GM18511 (cell line): ENCODE measurements around the gene CPXM2.

Experiments
- ATAC-seq: cut with Tn5 transposase; IDR thresholded peaks from one replicate; pipeline ENCODE4 v1.9.1; 2021; ENCODE audit warnings: mild to moderate bottlenecking, moderate library complexity; ENCODE audit not compliant: unreplicated experiment

Gene CPXM2

GRCh38 chr10:123704076-123704475 is 187.5 kb downstream of the CPXM2 start:
- ATAC-seq = no peak

GRCh38 chr10:123703195-123703790 is 188.3 kb downstream of the CPXM2 start:
- no peak for ATAC-seq
